H1 (cell line): ENCODE results near the gene GRM8. TPM values are rescaled to one million over a fixed set of nuclear protein-coding genes. Genes with fewer than 3 reads are reported as not detected.

Source experiments
- ATF2 ChIP-seq: IDR thresholded peaks from 2 replicates; pipeline ENCODE4 v1.6.1; 2012; ENCODE audit warnings: low read length, inconsistent platforms
- EP300 ChIP-seq, 2 experiments: IDR thresholded peaks; 1 replicate in 1 of 2; 2 replicates in 1 of 2; pipeline ENCODE4 v1.6.1; 2011 to 2012; ENCODE audit warnings: low read depth in 2 of 2, low read length in 2 of 2, mild to moderate bottlenecking in 2 of 2, borderline replicate concordance in 1 of 2, inconsistent platforms in 1 of 2, moderate library complexity in 1 of 2
- JUN ChIP-seq: IDR thresholded peaks from 2 replicates; pipeline ENCODE4 v1.6.1; 2011; ENCODE audit warnings: low read depth, mild to moderate bottlenecking, improper control_type of control experiment, low read length
- JUND ChIP-seq: IDR thresholded peaks from 2 replicates; pipeline ENCODE4 v1.6.1; 2011; ENCODE audit warnings: mild to moderate bottlenecking, improper control_type of control experiment, low read length
- POLR2A ChIP-seq, 2 experiments: IDR thresholded peaks; 1 replicate in 1 of 2; 2 replicates in 1 of 2; pipeline ENCODE4 v1.6.1; 2011; ENCODE audit warnings: low read depth in 2 of 2, low read length in 2 of 2, mild to moderate bottlenecking in 2 of 2; ENCODE audit errors: control extremely low read depth in 1 of 2
- RBBP5 ChIP-seq: IDR thresholded peaks from 2 replicates; pipeline ENCODE4 v1.7.1; 2012; ENCODE audit warnings: low read depth, mild to moderate bottlenecking, inconsistent platforms, low read length, moderate library complexity, borderline replicate concordance
- SIN3A ChIP-seq, 2 experiments: IDR thresholded peaks in 1 of 2; conservative IDR thresholded peaks in 1 of 2; 2 replicates each; pipeline ENCODE4 v1.6.1; 2011 to 2012; ENCODE audit warnings: low read length in 2 of 2, improper control_type of control experiment in 1 of 2, low read depth in 1 of 2, mild to moderate bottlenecking in 1 of 2
- SIX5 ChIP-seq: IDR thresholded peaks from 2 replicates; pipeline ENCODE4 v1.6.1; 2011; ENCODE audit warnings: mild to moderate bottlenecking, low read depth, low read length
- SP2 ChIP-seq: IDR thresholded peaks from 2 replicates; pipeline ENCODE4 v1.6.1; 2012; ENCODE audit warnings: mild to moderate bottlenecking, low read length, inconsistent platforms
- TCF12 ChIP-seq: IDR thresholded peaks from 2 replicates; pipeline ENCODE4 v1.6.1; 2011; ENCODE audit warnings: low read depth, mild to moderate bottlenecking, low read length
- YY1 ChIP-seq: IDR thresholded peaks from 2 replicates; pipeline ENCODE4 v1.6.1; 2011; ENCODE audit warnings: low read depth, mild to moderate bottlenecking, low read length
- polyA plus RNA-seq, 7 experiments: library from polyadenylated mRNA; depleted of rRNA in 3 of 7; stranded (reverse) in 5 of 7; unstranded in 2 of 7; fragments of >200 nt in 5 of 7; fragments of 200-250 nt in 2 of 7; gene quantifications; 1 replicate in 5 of 7; 2 replicates in 1 of 7; 4 replicates in 1 of 7; pipeline versions ENCODE4 v1.2.1 to v1.2.3, GENCODE V29; 2011 to 2013; ENCODE audit warnings: missing spikeins in 2 of 7, mixed read lengths in 2 of 7
- total RNA-seq: library from RNA; stranded (reverse); fragmentation: NEBNext Ultra II Directional; extraction: Animal tissue kit (Norgen Biotek cat#: 25700); gene quantifications from 2 replicates; pipeline ENCODE4 v1.2.1, GENCODE V29; 2021
- TF ChIP-seq, protein P1 (sequence below), 3 experiments: IDR thresholded peaks; 1 replicate in 2 of 3; 2 replicates in 1 of 3; pipeline versions ENCODE4 v1.5.1 to v1.6.1; 2011; ENCODE audit warnings: low read length in 3 of 3, mild to moderate bottlenecking in 3 of 3, inconsistent platforms in 2 of 3, low read depth in 1 of 3, moderate library complexity in 1 of 3; ENCODE audit not compliant: insufficient read depth in 1 of 3; ENCODE audit errors: control extremely low read depth in 1 of 3

The GRM8 gene
- total and polyA plus RNA-seq, 2 of the 8 experiments (the other 6 are each of a cell fraction or from before 2014, with no cell fraction given): 2.6 to 2.8 TPM

DNA sequence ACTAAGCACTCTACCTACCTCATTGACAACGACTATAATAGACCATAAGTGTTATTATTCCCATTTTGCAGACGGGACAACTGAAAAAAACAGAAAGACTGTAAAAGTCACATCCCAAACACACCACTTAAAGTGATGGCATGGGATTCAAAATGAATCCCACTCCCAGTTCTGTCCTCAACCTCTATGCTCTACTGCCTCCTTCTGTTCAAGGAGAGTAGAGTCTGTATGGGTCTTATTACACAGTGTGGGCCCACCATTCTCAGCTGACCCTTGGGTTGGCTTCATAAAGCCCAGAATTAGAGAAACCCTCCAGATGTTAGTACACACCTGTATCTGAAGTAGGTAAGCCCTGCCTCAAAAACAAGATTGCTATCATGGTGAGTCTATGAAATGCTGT is 102.2 kb downstream of the GRM8 start (continued):
- TF ChIP-seq SIN3A (conservative IDR thresholded peaks at IDR 0.05 in 1 of 2, IDR thresholded peaks at IDR 0.05 in 1 of 2; ENCODE audit: low read depth in 1 of 2, low read length in 2 of 2) (no peak), YY1 (peak; percentile 75), ATF2 (no peak), TCF12 (no peak), RBBP5 (no peak), SIX5 (no peak), JUND (no peak), EP300 (IDR thresholded peaks at IDR 0.05; ENCODE audit: borderline replicate concordance in 1 of 2, low read depth in 2 of 2, low read length in 2 of 2) (no peak), POLR2A (IDR thresholded peaks at IDR 0.05; ENCODE audit: control extremely low read depth in 1 of 2, low read depth in 2 of 2, low read length in 2 of 2) (no peak), SP2 (no peak), JUN (no peak)
- TF ChIP-seq, protein P1, sequence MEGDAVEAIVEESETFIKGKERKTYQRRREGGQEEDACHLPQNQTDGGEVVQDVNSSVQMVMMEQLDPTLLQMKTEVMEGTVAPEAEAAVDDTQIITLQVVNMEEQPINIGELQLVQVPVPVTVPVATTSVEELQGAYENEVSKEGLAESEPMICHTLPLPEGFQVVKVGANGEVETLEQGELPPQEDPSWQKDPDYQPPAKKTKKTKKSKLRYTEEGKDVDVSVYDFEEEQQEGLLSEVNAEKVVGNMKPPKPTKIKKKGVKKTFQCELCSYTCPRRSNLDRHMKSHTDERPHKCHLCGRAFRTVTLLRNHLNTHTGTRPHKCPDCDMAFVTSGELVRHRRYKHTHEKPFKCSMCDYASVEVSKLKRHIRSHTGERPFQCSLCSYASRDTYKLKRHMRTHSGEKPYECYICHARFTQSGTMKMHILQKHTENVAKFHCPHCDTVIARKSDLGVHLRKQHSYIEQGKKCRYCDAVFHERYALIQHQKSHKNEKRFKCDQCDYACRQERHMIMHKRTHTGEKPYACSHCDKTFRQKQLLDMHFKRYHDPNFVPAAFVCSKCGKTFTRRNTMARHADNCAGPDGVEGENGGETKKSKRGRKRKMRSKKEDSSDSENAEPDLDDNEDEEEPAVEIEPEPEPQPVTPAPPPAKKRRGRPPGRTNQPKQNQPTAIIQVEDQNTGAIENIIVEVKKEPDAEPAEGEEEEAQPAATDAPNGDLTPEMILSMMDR (IDR thresholded peaks at IDR 0.05; ENCODE audit: control extremely low read depth in 1 of 3, insufficient read depth in 1 of 3, low read depth in 1 of 3, low read length in 3 of 3): peak in 2 of 3 experiments; percentile 61 to 71; a peak in 3 of 4 replicates
